Activated CD8-positive, alpha-beta T cell treated with anti-CD3 and anti-CD28 coated beads, Interleukin-2, amount 10 ng/mL, durations not matched to agents 7 days and 5 days (primary cell): ENCODE measurements around the gene SETMAR. TPM values are rescaled to one million over a fixed set of nuclear protein-coding genes. Genes with fewer than 3 reads are reported as not detected.

Experiments
- ATAC-seq: fragments of 150-1000 bp; cut with Tn5 transposase; one replicate; pipeline ENCODE4 v1.10.0; 2021; ENCODE audit warnings: moderate library complexity
- CTCF ChIA-PET: fragments of 350-600 bp; sonication (Branson Sonifier 250); formaldehyde crosslinking; loops from one replicate; lab custom pipeline; 2021; ENCODE audit warnings: antibody characterized with exemption; lab: Charles Lee
- POLR2A ChIA-PET: fragments of 350-600 bp; sonication (Branson Sonifier 250); formaldehyde crosslinking; loops from one replicate; lab custom pipeline; 2021; ENCODE audit warnings: antibody characterized with exemption; lab: Charles Lee
- DNase-seq: peaks from one replicate; pipeline ENCODE4 v3.0.0-alpha.2; 2020
- H3K27ac Mint-ChIP-seq: one replicate; pipeline ENCODE4 v1.8.0; 2021; ENCODE audit warnings: mild to moderate bottlenecking, mixed read lengths
- H3K27me3 Mint-ChIP-seq: one replicate; pipeline ENCODE4 v1.8.0; 2021; ENCODE audit warnings: low read depth, mixed read lengths
- H3K36me3 Mint-ChIP-seq: one replicate; pipeline ENCODE4 v1.8.0; 2021; ENCODE audit warnings: low read depth, mixed read lengths
- H3K4me1 Mint-ChIP-seq: one replicate; pipeline ENCODE4 v1.8.0; 2021; ENCODE audit warnings: low read depth, mixed read lengths
- H3K4me3 Mint-ChIP-seq: one replicate; pipeline ENCODE4 v1.8.0; 2021; ENCODE audit warnings: mild to moderate bottlenecking, mixed read lengths
- H3K9me3 Mint-ChIP-seq: one replicate; pipeline ENCODE4 v1.8.0; 2022; ENCODE audit warnings: mixed read lengths; ENCODE audit not compliant: insufficient read depth
- total RNA-seq, 2 experiments: library from RNA; stranded (reverse); gene quantifications; one replicate each; pipeline ENCODE4 v1.2.3, GENCODE V29; 2021

SETMAR gene
- 10 to 100 TPM; 10.2 to 10.6 TPM for total RNA-seq

DNA sequence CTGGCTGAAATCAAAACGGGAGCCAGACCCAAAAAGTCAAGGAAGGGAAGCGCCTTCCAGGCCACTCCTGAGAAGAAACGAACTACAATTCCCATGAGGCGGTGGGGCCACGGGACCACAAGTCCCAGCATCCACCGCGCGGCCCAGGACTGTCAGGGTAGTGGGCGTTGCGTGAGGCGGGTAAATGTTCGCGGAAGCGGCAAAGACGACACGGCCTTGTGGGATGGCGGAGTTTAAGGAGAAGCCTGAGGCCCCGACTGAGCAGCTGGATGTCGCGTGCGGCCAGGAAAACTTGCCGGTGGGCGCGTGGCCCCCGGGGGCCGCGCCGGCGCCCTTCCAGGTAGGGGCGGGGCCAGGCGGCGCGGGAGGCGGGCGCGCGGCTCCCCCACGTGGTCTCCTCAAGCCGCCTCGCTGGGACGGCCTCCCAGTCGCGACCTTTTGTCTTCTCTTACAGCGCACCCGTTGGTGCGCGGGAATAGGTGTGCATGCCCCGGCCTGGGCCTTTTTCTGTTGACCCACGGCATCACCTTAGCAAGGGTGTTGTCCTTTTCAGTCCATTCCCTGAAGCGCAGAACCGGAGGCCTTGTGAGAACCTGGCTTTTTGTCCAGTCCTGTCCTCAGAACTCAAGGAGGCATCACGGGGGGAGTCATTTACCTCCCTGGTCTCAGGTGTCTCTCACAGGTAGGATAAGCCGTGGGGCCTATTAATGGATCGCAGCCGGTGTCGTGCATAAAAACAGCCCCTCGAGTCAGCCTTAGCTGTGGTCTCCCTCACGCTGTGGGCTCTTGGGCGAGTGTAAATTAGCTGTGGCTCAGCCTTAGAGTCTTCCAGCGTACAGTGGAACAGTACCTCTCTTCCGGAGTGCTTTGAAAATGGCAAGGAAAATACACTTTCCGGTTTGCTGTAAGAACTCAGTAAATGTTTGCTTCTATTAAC, at the start of gene SETMAR:
Gene SETMAR, plus strand, starts transcription at position 183 of the 937 bp plus-strand sequence. Its CDS starts 2 bp downstream, at position 185.
- CTCF ChIA-PET = interaction anchor here (1.0 to 2.6 kb wide), 3 partner anchors 12 to 190 kb away, joined by 3 to 9 read pairs (median 5); partner anchors contain the start of gene ITPR1
- peaks cover 17% of the 10 kb centered on the region for H3K4me1 Mint-ChIP-seq
- peak; percentile 89 for DNase-seq
- ATAC-seq = peak; percentile 97
- POLR2A ChIA-PET = interaction anchor here (0.7 to 2.1 kb wide), 4 partner anchors 164 to 1702 kb away, joined by 3 to 6 read pairs (median 4); partner anchors contain the start of gene SUMF1
- peak within 1 kb of the TSS; percentile 78 for H3K4me3 Mint-ChIP-seq
- peaks cover 6% of the 10 kb centered on the region for H3K36me3 Mint-ChIP-seq
- H3K9me3 Mint-ChIP-seq = peaks cover 5% of the 10 kb centered on the region
- H3K27ac Mint-ChIP-seq = peak within 1 kb of the TSS; percentile 91
- no peaks in the 10 kb centered on the region for H3K27me3 Mint-ChIP-seq

DNA sequence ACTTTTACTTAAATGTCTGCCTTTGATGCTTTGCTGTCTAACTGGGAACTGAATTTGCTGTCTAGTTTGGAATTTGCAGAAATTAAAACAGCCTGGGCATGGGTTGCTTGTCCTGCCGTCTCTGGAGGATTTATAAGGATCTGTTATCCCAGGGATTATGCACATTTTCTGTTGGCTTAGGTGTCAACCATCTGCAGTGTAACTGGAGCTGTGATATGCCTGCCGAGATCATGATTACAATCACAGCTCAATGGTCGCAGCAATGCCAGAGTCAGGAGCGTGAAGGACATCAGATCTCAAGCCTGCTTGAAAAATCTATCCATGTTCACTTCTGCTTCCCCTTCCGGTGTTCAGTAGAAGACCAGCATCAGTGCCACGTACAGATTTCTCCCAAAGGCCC, 41.8 kb upstream of the SETMAR start:
- POLR2A ChIA-PET = no interaction called here

DNA sequence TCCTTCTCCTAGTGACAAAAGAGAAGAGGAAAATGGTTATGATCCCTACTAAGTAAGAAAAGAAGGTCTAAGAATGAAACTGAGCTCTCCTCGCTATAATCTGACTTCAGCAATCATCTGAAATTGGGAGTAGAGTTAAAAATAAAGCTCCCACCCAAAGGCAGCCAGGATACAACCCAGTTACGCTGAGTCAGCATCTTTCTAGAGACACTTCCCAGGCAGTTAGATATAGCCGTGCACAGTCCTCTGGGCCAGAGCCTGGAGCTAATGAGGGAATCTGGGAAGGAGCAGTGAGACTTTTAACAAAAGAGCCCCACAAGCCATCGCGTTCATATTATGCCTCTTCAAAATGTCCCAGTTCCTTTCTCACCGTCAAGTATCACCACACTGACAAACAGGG, 39.1 kb upstream of the SETMAR start:
- DNase-seq = no peak
- Mint-ChIP-seq H3K36me3 (no peaks in the 10 kb centered on the region), H3K4me3 (no peak overlapping the region), H3K27ac (no peak overlapping the region), H3K9me3 (no peaks in the 10 kb centered on the region), H3K27me3 (no peaks in the 10 kb centered on the region), H3K4me1 (no peaks in the 10 kb centered on the region)
- POLR2A ChIA-PET = no interaction called here
- no peak for ATAC-seq
- CTCF ChIA-PET = no interaction called here

More for the DNA sequence above, 41.8 kb upstream of the SETMAR start:
- no peak overlapping the region for H3K27ac Mint-ChIP-seq
- no peaks in the 10 kb centered on the region for H3K9me3 Mint-ChIP-seq
- H3K4me1 Mint-ChIP-seq = no peaks in the 10 kb centered on the region
- no peaks in the 10 kb centered on the region for H3K27me3 Mint-ChIP-seq
- DNase-seq (no peak), ATAC-seq (no peak)
- CTCF ChIA-PET = no interaction called here
- no peaks in the 10 kb centered on the region for H3K36me3 Mint-ChIP-seq
- no peak overlapping the region for H3K4me3 Mint-ChIP-seq

- Mint-ChIP-seq H3K4me3 (no peak overlapping the region), H3K4me1 (peaks cover 10% of the 10 kb centered on the region), H3K9me3 (no peaks in the 10 kb centered on the region), H3K27ac (no peak overlapping the region), H3K27me3 (peaks cover 7% of the 10 kb centered on the region), H3K36me3 (no peaks in the 10 kb centered on the region)
- no peak for ATAC-seq
- DNase-seq = no peak
- ChIA-PET CTCF (interaction anchor here (0.7 to 3.0 kb wide), 8 partner anchors 14 to 1074 kb away, joined by 3 to 10 read pairs (median 4); no protein-coding TSS in a partner anchor), POLR2A (no interaction called here)
These were observed 32.4 kb upstream of the SETMAR start for GRCh38 chr3:4270720-4271119.

GRCh38 chr3:4271834-4272233, 31.3 kb upstream of the SETMAR start:
- H3K27ac Mint-ChIP-seq = no peak overlapping the region
- H3K27me3 Mint-ChIP-seq = peaks cover 7% of the 10 kb centered on the region
- ChIA-PET POLR2A (no interaction called here), CTCF (interaction anchor here (0.7 to 3.0 kb wide), 10 partner anchors 12 to 1075 kb away, joined by 3 to 18 read pairs (median 6); no protein-coding TSS in a partner anchor)
- no peak for ATAC-seq
- no peaks in the 10 kb centered on the region for H3K36me3 Mint-ChIP-seq
- no peaks in the 10 kb centered on the region for H3K9me3 Mint-ChIP-seq
- H3K4me3 Mint-ChIP-seq = no peak overlapping the region
- peaks cover 10% of the 10 kb centered on the region for H3K4me1 Mint-ChIP-seq
- no peak for DNase-seq

GRCh38 chr3:4279516-4280105, 23.6 kb upstream of the SETMAR start:
- no peaks in the 10 kb centered on the region for H3K9me3 Mint-ChIP-seq
- ChIA-PET CTCF (interaction anchor here (1.3 kb wide), 1 partner anchor 13 kb away, joined by 3 read pairs; no protein-coding TSS in a partner anchor), POLR2A (no interaction called here)

GRCh38 chr3:4281991-4282390, 21.2 kb upstream of the SETMAR start:
- H3K4me1 Mint-ChIP-seq = no peaks in the 10 kb centered on the region
- POLR2A ChIA-PET = no interaction called here
- H3K4me3 Mint-ChIP-seq = no peak overlapping the region
- H3K36me3 Mint-ChIP-seq = no peaks in the 10 kb centered on the region
- DNase-seq (no peak), ATAC-seq (no peak)
- H3K27ac Mint-ChIP-seq = no peak overlapping the region
- peaks cover 13% of the 10 kb centered on the region for H3K27me3 Mint-ChIP-seq
- CTCF ChIA-PET = no interaction called here
- no peaks in the 10 kb centered on the region for H3K9me3 Mint-ChIP-seq

More at GRCh38 chr3:4279516-4280105, 23.6 kb upstream of the SETMAR start:
- H3K27me3 Mint-ChIP-seq = peaks cover 20% of the 10 kb centered on the region
- DNase-seq (no peak), ATAC-seq (no peak)
- no peaks in the 10 kb centered on the region for H3K4me1 Mint-ChIP-seq
- no peak overlapping the region for H3K4me3 Mint-ChIP-seq
- H3K27ac Mint-ChIP-seq = no peak overlapping the region
- no peaks in the 10 kb centered on the region for H3K36me3 Mint-ChIP-seq

- Mint-ChIP-seq H3K4me3 (no peak overlapping the region), H3K36me3 (no peaks in the 10 kb centered on the region), H3K27ac (no peak overlapping the region), H3K27me3 (peaks cover 14% of the 10 kb centered on the region), H3K4me1 (no peaks in the 10 kb centered on the region), H3K9me3 (no peaks in the 10 kb centered on the region)
- CTCF ChIA-PET = interaction anchor here (0.9 to 1.4 kb wide), 2 partner anchors 13 to 1083 kb away, joined by 3 to 6 read pairs; no protein-coding TSS in a partner anchor
- no peak for ATAC-seq
- POLR2A ChIA-PET = interaction anchor here (0.6 kb wide), 1 partner anchor 300 kb away, joined by 4 read pairs; no protein-coding TSS in a partner anchor
- no peak for DNase-seq
These were observed 18.3 kb upstream of the SETMAR start for GRCh38 chr3:4284865-4285264.

DNA sequence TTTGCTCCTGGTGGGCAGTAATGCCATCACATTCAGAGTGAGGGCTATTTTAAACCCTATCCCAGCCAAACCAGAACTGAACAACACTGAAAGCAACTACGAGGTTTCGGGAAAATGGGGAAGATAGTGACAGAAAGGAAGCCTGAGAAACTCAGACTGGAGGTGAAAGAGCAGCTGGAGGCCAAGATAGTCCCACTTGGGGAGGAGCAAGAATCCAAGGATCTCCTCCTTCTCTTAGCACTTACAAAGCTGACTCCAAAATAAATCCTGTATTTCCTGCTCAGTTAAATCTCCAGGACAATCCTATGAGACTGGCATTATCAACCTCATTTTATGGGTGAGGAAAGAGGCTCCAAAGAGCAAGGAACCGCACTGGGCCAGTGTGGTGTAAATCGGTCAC, 14.1 kb upstream of the SETMAR start:
- CTCF ChIA-PET = interaction anchor here (1.0 to 4.3 kb wide), 3 partner anchors 9 to 1088 kb away, joined by 4 to 32 read pairs (median 8); no protein-coding TSS in a partner anchor
- H3K4me1 Mint-ChIP-seq = peaks cover 5% of the 10 kb centered on the region

GRCh38 chr3:4290272-4290893, 12.8 kb upstream of the SETMAR start:
- Mint-ChIP-seq H3K4me1 (peaks cover 5% of the 10 kb centered on the region), H3K27ac (no peak overlapping the region), H3K36me3 (no peaks in the 10 kb centered on the region), H3K27me3 (peaks cover 13% of the 10 kb centered on the region), H3K9me3 (no peaks in the 10 kb centered on the region), H3K4me3 (no peak overlapping the region)
- ATAC-seq (no peak), DNase-seq (peak; percentile 49)
- ChIA-PET POLR2A (no interaction called here), CTCF (interaction anchor here (0.7 to 4.3 kb wide), 10 partner anchors 9 to 1093 kb away, joined by 3 to 32 read pairs (median 3); no protein-coding TSS in a partner anchor)

More for the DNA sequence above, 14.1 kb upstream of the SETMAR start:
- Mint-ChIP-seq H3K27me3 (peaks cover 13% of the 10 kb centered on the region), H3K36me3 (no peaks in the 10 kb centered on the region), H3K27ac (no peak overlapping the region), H3K4me3 (no peak overlapping the region), H3K9me3 (no peaks in the 10 kb centered on the region)
- ATAC-seq (no peak), DNase-seq (no peak)
- POLR2A ChIA-PET = no interaction called here

DNA sequence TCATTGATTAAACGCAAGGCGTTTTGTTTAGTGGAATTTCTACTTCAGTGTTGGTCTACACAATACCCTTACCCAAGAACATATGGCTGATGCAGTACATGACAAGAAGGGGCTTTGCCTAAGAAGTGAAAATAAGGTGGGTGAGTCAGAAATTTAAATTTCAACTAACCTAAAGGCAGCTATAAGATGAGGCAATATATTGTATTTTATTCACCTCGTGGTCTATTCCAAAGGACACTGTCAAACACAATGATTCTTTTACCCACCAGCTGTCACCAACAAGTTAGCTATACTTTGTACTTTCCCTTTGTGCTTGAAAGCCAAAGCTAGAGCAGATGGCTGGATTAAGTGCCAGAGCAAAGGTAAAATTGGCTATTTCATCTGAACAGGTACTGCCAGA, 10.9 kb upstream of the SETMAR start:
- DNase-seq (no peak), ATAC-seq (no peak)
- POLR2A ChIA-PET = no interaction called here
- Mint-ChIP-seq H3K27ac (no peak overlapping the region), H3K4me1 (peaks cover 5% of the 10 kb centered on the region), H3K4me3 (no peak overlapping the region), H3K27me3 (peaks cover 13% of the 10 kb centered on the region), H3K9me3 (no peaks in the 10 kb centered on the region), H3K36me3 (no peaks in the 10 kb centered on the region)
- CTCF ChIA-PET = interaction anchor here (0.9 to 1.9 kb wide), 4 partner anchors 12 to 1092 kb away, joined by 3 to 6 read pairs (median 4); no protein-coding TSS in a partner anchor
